ENCODE measurements around the gene COL10A1. TPM values are rescaled to one million over a fixed set of nuclear protein-coding genes. Genes with fewer than 3 reads are reported as not detected.

Gene COL10A1
- polyA plus RNA-seq, 1 donor from 2014 or later: not detected

DNA sequence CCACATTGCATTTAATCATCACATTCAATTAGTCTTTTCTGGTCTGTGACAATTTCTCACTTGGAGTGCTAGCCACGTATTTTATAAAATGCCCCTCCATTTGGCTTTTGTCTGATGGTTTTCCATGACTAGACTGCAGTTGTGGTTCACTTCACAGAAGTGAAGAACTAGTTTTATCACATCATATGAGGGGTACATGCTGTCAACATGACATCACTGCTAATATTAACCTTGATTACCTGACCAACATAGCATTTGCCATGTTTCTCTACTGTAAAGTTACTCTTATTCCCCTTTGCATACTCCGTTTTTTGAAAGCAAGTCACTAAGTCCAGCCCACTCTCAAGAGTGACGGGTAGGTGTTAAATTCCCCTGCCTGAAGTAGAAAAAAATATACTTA lies 48.0 kb upstream of the COL10A1 start:
- Histone ChIP-seq H3K36me3 (ENCODE audit: insufficient read depth, low read length) (no peaks in the 10 kb centered on the region), H3F3A (ENCODE audit: insufficient read depth, low read length, poor library complexity, severe bottlenecking) (no peaks in the 10 kb centered on the region), H3K4me3 (ENCODE audit: low read length) (no peak overlapping the region), H3K79me2 (replicated peaks; ENCODE audit: insufficient read depth, low read length) (no peaks in the 10 kb centered on the region), H2AFZ (ENCODE audit: low read depth, low read length) (no peak overlapping the region), H3K4me2 (ENCODE audit: low read length) (no peak overlapping the region), H4K20me1 (ENCODE audit: insufficient read depth) (no peaks in the 10 kb centered on the region), H3K9me2 (ENCODE audit: insufficient read depth, low read length) (no peaks in the 10 kb centered on the region), H3K27me3 (ENCODE audit: insufficient read depth, low read depth, low read length) (no peaks in the 10 kb centered on the region), H3K9me3 (ENCODE audit: low read length) (peaks cover 5% of the 10 kb centered on the region), H3K27ac (ENCODE audit: low read length) (no peak overlapping the region), H3K9ac (ENCODE audit: low read length) (no peak overlapping the region)
- TF ChIP-seq SMC3 (conservative IDR thresholded peaks at IDR 0.05; ENCODE audit: poor library complexity) (no peak), EP300 (conservative IDR thresholded peaks at IDR 0.05; ENCODE audit: poor library complexity, severe bottlenecking) (no peak), EZH2 (IDR thresholded peaks at IDR 0.05; ENCODE audit: borderline replicate concordance, insufficient read depth, low read length, poor library complexity, severe bottlenecking) (no peak), TAF1 (IDR thresholded peaks at IDR 0.05; ENCODE audit: low read depth) (no peak), POLR2AphosphoS5 (IDR thresholded peaks at IDR 0.05) (no peak), RAD21 (conservative IDR thresholded peaks at IDR 0.05) (no peak), MXI1 (conservative IDR thresholded peaks at IDR 0.05; ENCODE audit: poor library complexity, severe bottlenecking) (no peak)
- TF ChIP-seq, protein P1, sequence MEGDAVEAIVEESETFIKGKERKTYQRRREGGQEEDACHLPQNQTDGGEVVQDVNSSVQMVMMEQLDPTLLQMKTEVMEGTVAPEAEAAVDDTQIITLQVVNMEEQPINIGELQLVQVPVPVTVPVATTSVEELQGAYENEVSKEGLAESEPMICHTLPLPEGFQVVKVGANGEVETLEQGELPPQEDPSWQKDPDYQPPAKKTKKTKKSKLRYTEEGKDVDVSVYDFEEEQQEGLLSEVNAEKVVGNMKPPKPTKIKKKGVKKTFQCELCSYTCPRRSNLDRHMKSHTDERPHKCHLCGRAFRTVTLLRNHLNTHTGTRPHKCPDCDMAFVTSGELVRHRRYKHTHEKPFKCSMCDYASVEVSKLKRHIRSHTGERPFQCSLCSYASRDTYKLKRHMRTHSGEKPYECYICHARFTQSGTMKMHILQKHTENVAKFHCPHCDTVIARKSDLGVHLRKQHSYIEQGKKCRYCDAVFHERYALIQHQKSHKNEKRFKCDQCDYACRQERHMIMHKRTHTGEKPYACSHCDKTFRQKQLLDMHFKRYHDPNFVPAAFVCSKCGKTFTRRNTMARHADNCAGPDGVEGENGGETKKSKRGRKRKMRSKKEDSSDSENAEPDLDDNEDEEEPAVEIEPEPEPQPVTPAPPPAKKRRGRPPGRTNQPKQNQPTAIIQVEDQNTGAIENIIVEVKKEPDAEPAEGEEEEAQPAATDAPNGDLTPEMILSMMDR (IDR thresholded peaks at IDR 0.05; ENCODE audit: poor library complexity, severe bottlenecking): no peak
- TF ChIP-seq, protein P2, sequence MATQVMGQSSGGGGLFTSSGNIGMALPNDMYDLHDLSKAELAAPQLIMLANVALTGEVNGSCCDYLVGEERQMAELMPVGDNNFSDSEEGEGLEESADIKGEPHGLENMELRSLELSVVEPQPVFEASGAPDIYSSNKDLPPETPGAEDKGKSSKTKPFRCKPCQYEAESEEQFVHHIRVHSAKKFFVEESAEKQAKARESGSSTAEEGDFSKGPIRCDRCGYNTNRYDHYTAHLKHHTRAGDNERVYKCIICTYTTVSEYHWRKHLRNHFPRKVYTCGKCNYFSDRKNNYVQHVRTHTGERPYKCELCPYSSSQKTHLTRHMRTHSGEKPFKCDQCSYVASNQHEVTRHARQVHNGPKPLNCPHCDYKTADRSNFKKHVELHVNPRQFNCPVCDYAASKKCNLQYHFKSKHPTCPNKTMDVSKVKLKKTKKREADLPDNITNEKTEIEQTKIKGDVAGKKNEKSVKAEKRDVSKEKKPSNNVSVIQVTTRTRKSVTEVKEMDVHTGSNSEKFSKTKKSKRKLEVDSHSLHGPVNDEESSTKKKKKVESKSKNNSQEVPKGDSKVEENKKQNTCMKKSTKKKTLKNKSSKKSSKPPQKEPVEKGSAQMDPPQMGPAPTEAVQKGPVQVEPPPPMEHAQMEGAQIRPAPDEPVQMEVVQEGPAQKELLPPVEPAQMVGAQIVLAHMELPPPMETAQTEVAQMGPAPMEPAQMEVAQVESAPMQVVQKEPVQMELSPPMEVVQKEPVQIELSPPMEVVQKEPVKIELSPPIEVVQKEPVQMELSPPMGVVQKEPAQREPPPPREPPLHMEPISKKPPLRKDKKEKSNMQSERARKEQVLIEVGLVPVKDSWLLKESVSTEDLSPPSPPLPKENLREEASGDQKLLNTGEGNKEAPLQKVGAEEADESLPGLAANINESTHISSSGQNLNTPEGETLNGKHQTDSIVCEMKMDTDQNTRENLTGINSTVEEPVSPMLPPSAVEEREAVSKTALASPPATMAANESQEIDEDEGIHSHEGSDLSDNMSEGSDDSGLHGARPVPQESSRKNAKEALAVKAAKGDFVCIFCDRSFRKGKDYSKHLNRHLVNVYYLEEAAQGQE (IDR thresholded peaks at IDR 0.05; ENCODE audit: borderline replicate concordance): no peak

DNA sequence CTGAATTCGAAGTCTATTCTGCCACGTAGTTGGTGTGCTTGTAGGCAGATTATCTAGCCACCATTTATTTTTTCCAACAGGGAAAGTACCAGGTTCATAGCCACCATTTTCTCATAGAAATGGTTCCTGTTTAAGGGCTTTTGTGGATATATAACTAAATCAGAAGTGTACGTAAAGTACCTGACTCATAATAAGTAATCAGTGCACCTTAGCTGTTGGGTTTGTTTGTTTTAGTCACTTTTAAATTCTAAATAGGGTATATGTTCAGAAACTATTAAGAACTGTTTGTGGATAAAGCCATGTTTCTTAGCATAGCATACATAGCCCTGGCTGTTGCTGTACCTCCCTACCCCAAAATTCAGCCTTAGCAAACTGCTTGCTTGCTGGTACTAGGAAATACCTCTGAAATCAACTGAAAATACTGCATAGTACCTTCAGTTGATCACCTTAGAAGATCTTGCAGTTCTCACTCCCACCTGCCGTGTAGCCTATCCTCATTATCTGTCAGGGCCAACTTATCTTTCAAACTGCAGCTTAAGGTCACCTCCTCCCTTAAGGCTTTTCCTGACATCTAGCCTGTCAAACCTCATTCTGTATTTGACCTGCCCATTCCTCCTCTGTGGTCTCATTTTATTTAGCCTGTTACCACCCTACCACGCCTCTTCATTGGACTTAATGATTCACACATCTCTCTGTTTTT lies 44.6 kb upstream of the COL10A1 start:
- H3K4me3 ChIP-seq (ENCODE audit: low read length): no peak overlapping the region
- no peak for TF ChIP-seq TAF1 (IDR thresholded peaks at IDR 0.05; ENCODE audit: low read depth)
- no peak for TF ChIP-seq SMC3 (conservative IDR thresholded peaks at IDR 0.05; ENCODE audit: poor library complexity)
- TF ChIP-seq, protein P1 (IDR thresholded peaks at IDR 0.05; ENCODE audit: poor library complexity, severe bottlenecking): no peak
- TF ChIP-seq POLR2AphosphoS5 (IDR thresholded peaks at IDR 0.05): no peak
- TF ChIP-seq, protein P2 (IDR thresholded peaks at IDR 0.05; ENCODE audit: borderline replicate concordance): no peak
- TF ChIP-seq MXI1 (conservative IDR thresholded peaks at IDR 0.05; ENCODE audit: poor library complexity, severe bottlenecking): no peak
- no peak for TF ChIP-seq EP300 (conservative IDR thresholded peaks at IDR 0.05; ENCODE audit: poor library complexity, severe bottlenecking)
- TF ChIP-seq EZH2 (IDR thresholded peaks at IDR 0.05; ENCODE audit: borderline replicate concordance, insufficient read depth, low read length, poor library complexity, severe bottlenecking): no peak
- no peak for TF ChIP-seq RAD21 (conservative IDR thresholded peaks at IDR 0.05)
- H3K79me2 ChIP-seq (replicated peaks; ENCODE audit: insufficient read depth, low read length): no peaks in the 10 kb centered on the region
- no peak overlapping the region for H3K27ac ChIP-seq (ENCODE audit: low read length)
- no peak overlapping the region for H3K4me2 ChIP-seq (ENCODE audit: low read length)
- H4K20me1 ChIP-seq (ENCODE audit: insufficient read depth): no peaks in the 10 kb centered on the region
- no peaks in the 10 kb centered on the region for H3K27me3 ChIP-seq (ENCODE audit: insufficient read depth, low read depth, low read length)
- H3F3A ChIP-seq (ENCODE audit: insufficient read depth, low read length, poor library complexity, severe bottlenecking): no peaks in the 10 kb centered on the region
- H3K9ac ChIP-seq (ENCODE audit: low read length): no peak overlapping the region
- no peak overlapping the region for H2AFZ ChIP-seq (ENCODE audit: low read depth, low read length)
- no peaks in the 10 kb centered on the region for H3K9me3 ChIP-seq (ENCODE audit: low read length)
- no peaks in the 10 kb centered on the region for H3K9me2 ChIP-seq (ENCODE audit: insufficient read depth, low read length)
- no peaks in the 10 kb centered on the region for H3K36me3 ChIP-seq (ENCODE audit: insufficient read depth, low read length)

All from neural cell (in vitro differentiated cells).